ENCODE measurements around the gene SNRK.

The SNRK gene

GRCh38 chr3:43268636-43269035 lies 17.7 kb upstream of the SNRK start:
- FAIRE-seq (no peak), DNase-seq (ENCODE audit: low spot score) (no peak)

GRCh38 chr3:43270078-43270477 lies 16.3 kb upstream of the SNRK start:
- no peak for FAIRE-seq
- no peak for DNase-seq (ENCODE audit: low spot score)

GRCh38 chr3:43273416-43273815 lies 12.9 kb upstream of the SNRK start:
- DNase-seq (ENCODE audit: low spot score) (no peak), FAIRE-seq (no peak)

- DNase-seq (ENCODE audit: low spot score) (no peak), FAIRE-seq (no peak)
Measured at GRCh38 chr3:43279082-43279481, 7.3 kb upstream of the SNRK start.

- DNase-seq (ENCODE audit: low spot score) = no peak
- no peak for FAIRE-seq
Measured at GRCh38 chr3:43279532-43279931, 6.8 kb upstream of the SNRK start.

- FAIRE-seq (no peak), DNase-seq (ENCODE audit: low spot score) (no peak)
Measured at GRCh38 chr3:43281020-43281419, 5.3 kb upstream of the SNRK start.

GRCh38 chr3:43284171-43284570 lies 2.2 kb upstream of the SNRK start:
- no peak for DNase-seq (ENCODE audit: low spot score)
- FAIRE-seq = no peak

GRCh38 chr3:43285644-43286043 lies 696 bp upstream of the SNRK start:
- FAIRE-seq (no peak), DNase-seq (ENCODE audit: low spot score) (no peak)

- DNase-seq (ENCODE audit: low spot score) (peak; percentile 57), FAIRE-seq (no peak)
Measured at GRCh38 chr3:43286841-43287499, 630 bp downstream of the SNRK start.

GRCh38 chr3:43287500-43287873 lies 1.1 kb downstream of the SNRK start:
- FAIRE-seq (no peak), DNase-seq (ENCODE audit: low spot score) (no peak)

- DNase-seq (ENCODE audit: low spot score) (no peak), FAIRE-seq (no peak)
Measured at GRCh38 chr3:43288366-43288765, 2.0 kb downstream of the SNRK start.

- FAIRE-seq = no peak
Measured at GRCh38 chr3:43288850-43289249, 2.5 kb downstream of the SNRK start.

GRCh38 chr3:43289401-43289800 lies 3.1 kb downstream of the SNRK start:
- FAIRE-seq = no peak
- DNase-seq (ENCODE audit: low spot score) = no peak

More at GRCh38 chr3:43288850-43289249, 2.5 kb downstream of the SNRK start:
- no peak for DNase-seq (ENCODE audit: low spot score)

GRCh38 chr3:43289841-43290470 lies 3.6 kb downstream of the SNRK start:
- FAIRE-seq (no peak), DNase-seq (ENCODE audit: low spot score) (no peak)

- FAIRE-seq (no peak), DNase-seq (ENCODE audit: low spot score) (no peak)
Measured at GRCh38 chr3:43290956-43291355, 4.6 kb downstream of the SNRK start.

GRCh38 chr3:43291546-43291945 lies 5.2 kb downstream of the SNRK start:
- FAIRE-seq (no peak), DNase-seq (ENCODE audit: low spot score) (no peak)

GRCh38 chr3:43294975-43295374 lies 8.6 kb downstream of the SNRK start:
- FAIRE-seq (no peak), DNase-seq (ENCODE audit: low spot score) (no peak)

GRCh38 chr3:43296565-43296964 lies 10.2 kb downstream of the SNRK start:
- FAIRE-seq = no peak
- DNase-seq (ENCODE audit: low spot score) = no peak

GRCh38 chr3:43298292-43298691 lies 12.0 kb downstream of the SNRK start:
- no peak for FAIRE-seq

GRCh38 chr3:43298761-43299160 lies 12.4 kb downstream of the SNRK start:
- FAIRE-seq (no peak), DNase-seq (ENCODE audit: low spot score) (no peak)

More at GRCh38 chr3:43298292-43298691, 12.0 kb downstream of the SNRK start:
- no peak for DNase-seq (ENCODE audit: low spot score)

- DNase-seq (ENCODE audit: low spot score) = no peak
- no peak for FAIRE-seq
Measured at GRCh38 chr3:43302116-43302880, 16.0 kb downstream of the SNRK start.

GRCh38 chr3:43304126-43304525 lies 17.8 kb downstream of the SNRK start:
- DNase-seq (ENCODE audit: low spot score) (no peak), FAIRE-seq (no peak)

GRCh38 chr3:43307226-43307625 lies 20.9 kb downstream of the SNRK start:
- DNase-seq (ENCODE audit: low spot score) (no peak), FAIRE-seq (no peak)
